Astrocyte (in vitro differentiated cells and primary cell): Measurements from ENCODE around the gene MGAT5.

ENCODE experiments used
- CTCF ChIP-seq: IDR thresholded peaks from 2 replicates; pipeline ENCODE4 v1.5.1; 2011; ENCODE audit warnings: low read depth, mild to moderate bottlenecking, inconsistent platforms, low read length, moderate library complexity; ENCODE audit not compliant: insufficient read depth
- EZH2 ChIP-seq: IDR thresholded peaks from 2 replicates; pipeline ENCODE4 v1.6.1; 2012; ENCODE audit warnings: mild to moderate bottlenecking, low read length, inconsistent platforms; ENCODE audit not compliant: insufficient read depth

DNA sequence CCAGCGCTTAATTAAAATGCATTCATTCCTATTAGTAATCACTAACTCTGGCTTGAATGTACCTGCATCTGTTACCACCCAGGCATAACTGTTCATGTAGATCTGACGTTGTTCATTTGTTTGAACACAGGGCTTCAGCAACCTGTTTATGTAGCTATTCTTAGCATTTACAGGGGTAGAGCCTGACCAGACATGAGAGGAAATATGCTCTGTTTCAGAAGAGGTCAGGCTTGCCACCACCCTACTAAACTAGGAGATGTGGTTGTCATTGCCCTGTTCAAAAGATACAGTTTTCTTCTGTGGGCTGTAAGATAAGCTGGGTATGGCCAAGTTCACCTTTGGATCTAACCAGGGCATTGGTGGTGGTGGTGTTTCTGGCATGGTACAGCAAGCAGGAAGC, 8.8 kb downstream of the MGAT5 start:
- TF ChIP-seq CTCF (no peak), EZH2 (no peak)
